GM12878 (cell line): ENCODE data around the gene HCRT. TPM values are rescaled to one million over a fixed set of nuclear protein-coding genes. Genes with fewer than 3 reads are reported as not detected.

Source experiments
- ATAC-seq: fragments of 200-7000 bp; cut with Tn5 transposase; 3 replicates; pipeline ENCODE4 v1.9.1; 2020; ENCODE audit warnings: mild to moderate bottlenecking, moderate library complexity
- BruUV-seq: library from RNA; stranded (reverse); fragments of 400-500 nt; replicated peaks from 2 replicates; lab custom pipeline; 2021; lab: Mats Ljungman, UMichigan
- CTCF ChIA-PET: fragments of 300-600 bp; sonication (Branson Sonifier 250); formaldehyde crosslinking; extraction: SDS; loops from one replicate; lab custom pipeline; 2021; ENCODE audit warnings: inconsistent platforms; lab: Yijun Ruan, JAX
- POLR2A ChIA-PET: fragments of 350-600 bp; formaldehyde crosslinking; extraction: SDS; loops from one replicate; lab custom pipeline; 2021; ENCODE audit warnings: inconsistent platforms; lab: Charles Lee
- RAD21 ChIA-PET: fragments of 300-600 bp; sonication (Branson Sonifier 250); formaldehyde crosslinking; loops from one replicate; lab custom pipeline; 2023; ENCODE audit warnings: antibody characterized with exemption; ENCODE audit not compliant: unreplicated experiment; lab: Charles Lee
- SMC1A ChIA-PET: fragments of 300-600 bp; sonication (Branson Sonifier 250); formaldehyde crosslinking; loops from one replicate; lab custom pipeline; 2023; ENCODE audit not compliant: unreplicated experiment, uncharacterized antibody; lab: Charles Lee
- DNase-seq: peaks from one replicate; pipeline ENCODE4 v3.0.0-alpha.2; 2011; ENCODE audit warnings: low read depth, low spot score
- FAIRE-seq: peaks from 3 replicates; lab custom pipeline; 2011; peaks lifted over from hg19 to GRCh38; lab: Jason Lieb, UNC
- H2AFZ ChIP-seq: 2 replicates; pipeline ENCODE4 v1.6.0; 2011; ENCODE audit warnings: low read depth, low read length, control low read depth; ENCODE audit not compliant: control insufficient read depth
- H3K27ac ChIP-seq: 2 replicates; pipeline ENCODE4 v1.5.1; 2011; ENCODE audit warnings: control low read depth; ENCODE audit not compliant: control insufficient read depth, insufficient read depth
- H3K27me3 ChIP-seq, 2 experiments: replicated peaks in 1 of 2; 2 replicates each; pipeline versions ENCODE4 v1.6.0 to v1.6.1; 2011; ENCODE audit warnings: low read length in 1 of 2; ENCODE audit not compliant: control insufficient read depth in 2 of 2, insufficient read depth in 2 of 2
- H3K36me3 ChIP-seq, 2 experiments: 2 replicates each; pipeline ENCODE4 v1.5.1; 2011; ENCODE audit warnings: low read length in 1 of 2; ENCODE audit not compliant: control insufficient read depth in 2 of 2, insufficient read depth in 2 of 2
- H3K4me1 ChIP-seq: 2 replicates; pipeline ENCODE4 v1.6.1; 2011; ENCODE audit warnings: mild to moderate bottlenecking, low read length, moderate library complexity, mixed read lengths; ENCODE audit not compliant: control insufficient read depth, insufficient read depth
- H3K4me2 ChIP-seq: 2 replicates; pipeline ENCODE4 v1.6.0; 2011; ENCODE audit warnings: control low read depth; ENCODE audit not compliant: control insufficient read depth, insufficient read depth
- H3K4me3 ChIP-seq: fragments of 200-600 bp; sonication (generic); 2 replicates; pipeline ENCODE4 v1.5.1; 2016
- H3K79me2 ChIP-seq: 2 replicates; pipeline ENCODE4 v1.6.0; 2011; ENCODE audit warnings: low read length; ENCODE audit not compliant: control insufficient read depth, insufficient read depth
- H3K9ac ChIP-seq: 2 replicates; pipeline ENCODE4 v1.8.0; 2011; ENCODE audit warnings: low read length, control low read depth, mixed read lengths; ENCODE audit not compliant: control insufficient read depth, insufficient read depth
- H3K9me3 ChIP-seq: replicated peaks from 3 replicates; pipeline ENCODE4 v1.5.1; 2011; ENCODE audit warnings: mild to moderate bottlenecking, low read length; ENCODE audit not compliant: control insufficient read depth, insufficient read depth
- H4K20me1 ChIP-seq: 2 replicates; pipeline ENCODE4 v1.6.0; 2011; ENCODE audit not compliant: control insufficient read depth, insufficient read depth
- CBX3 ChIP-seq: fragments of 200-600 bp; sonication (generic); IDR thresholded peaks from 2 replicates; pipeline ENCODE4 v1.6.1; 2016; ENCODE audit warnings: low read depth, borderline replicate concordance
- SIN3A ChIP-seq: IDR thresholded peaks from 2 replicates; pipeline ENCODE4 v1.6.1; 2012; ENCODE audit warnings: low read depth, low read length, improper control_type of control experiment
- STAT1 ChIP-seq: fragments of 450-650 bp; conservative IDR thresholded peaks from 2 replicates; pipeline ENCODE4 v1.6.1; 2014; ENCODE audit warnings: antibody characterized with exemption, mild to moderate bottlenecking
- ZBED1 ChIP-seq: IDR thresholded peaks from 2 replicates; pipeline ENCODE4 v1.6.1; 2016; ENCODE audit warnings: borderline replicate concordance
- ZNF217 ChIP-seq: fragments of 450-650 bp; IDR thresholded peaks from 2 replicates; pipeline ENCODE4 v1.6.1; 2017; ENCODE audit warnings: antibody characterized with exemption, mild to moderate bottlenecking
- WGBS: methylation state at CpG from one replicate; pipeline ENCODE4 v1.1.6; 2016; ENCODE audit warnings: low lambda C conversion rate; ENCODE audit not compliant: insufficient replicate concordance, insufficient coverage; ENCODE audit errors: missing lambda C conversion rate; 5-methylcytosine and 5-hydroxymethylcytosine counted together
- in situ Hi-C: fragments of 300-500 bp; cut with MboI; formaldehyde crosslinking; loops from 9 replicates; pipeline ENCODE4 v1.14.3; 2018; ENCODE audit warnings: mixed read lengths
- intact Hi-C: fragments of 100-400 bp; cut with micrococcal nuclease; formaldehyde crosslinking; loops from one replicate; pipeline ENCODE4 v1.14.2; 2022; ENCODE audit not compliant: unreplicated experiment
- polyA plus RNA-seq, 11 experiments: library from polyadenylated mRNA; depleted of rRNA in 4 of 11; unstranded in 6 of 11; stranded (reverse) in 5 of 11; fragments of >200 nt; fragmentation: Nextera tagmentation in 4 of 11; fragmentation: Illumina TruSeq in 1 of 11; extraction: Ambion mirVana in 4 of 11; extraction: Trizol in 1 of 11; gene quantifications; 1 replicate in 1 of 11; 2 replicates in 10 of 11; pipeline versions ENCODE4 v1.2.1 to v1.2.3, GENCODE V29; 2011 to 2016; ENCODE audit warnings: inconsistent platforms in 2 of 11, missing spikeins in 2 of 11, low read depth in 1 of 11
- total RNA-seq, 4 experiments: library from RNA; depleted of rRNA in 3 of 4; stranded (reverse); fragments of >200 nt in 3 of 4; fragmentation: Illumina TruSeq in 1 of 4; extraction: Trizol in 1 of 4; gene quantifications; 2 replicates each; pipeline versions ENCODE4 v1.2.1 to v1.2.3, GENCODE V29; 2013 to 2021
- TF ChIP-seq, protein P1 (sequence below): fragments of 450-650 bp; IDR thresholded peaks from 2 replicates; pipeline ENCODE4 v1.6.1; 2017; ENCODE audit warnings: antibody characterized with exemption, mild to moderate bottlenecking, moderate library complexity
- TF ChIP-seq, protein P2 (sequence below): IDR thresholded peaks from 2 replicates; pipeline ENCODE4 v1.6.1; 2011; ENCODE audit warnings: low read depth, low read length, improper control_type of control experiment, borderline replicate concordance
- TF ChIP-seq, protein P3 (sequence below): IDR thresholded peaks from 2 replicates; pipeline ENCODE4 v1.6.1; 2012; ENCODE audit warnings: low read depth, low read length, improper control_type of control experiment

Gene HCRT
- total and polyA plus RNA-seq, 10 of the 15 experiments (the other 5 are each of a cell fraction or from before 2014, with no cell fraction given), result 0.41 TPM; not detected in 9

DNA sequence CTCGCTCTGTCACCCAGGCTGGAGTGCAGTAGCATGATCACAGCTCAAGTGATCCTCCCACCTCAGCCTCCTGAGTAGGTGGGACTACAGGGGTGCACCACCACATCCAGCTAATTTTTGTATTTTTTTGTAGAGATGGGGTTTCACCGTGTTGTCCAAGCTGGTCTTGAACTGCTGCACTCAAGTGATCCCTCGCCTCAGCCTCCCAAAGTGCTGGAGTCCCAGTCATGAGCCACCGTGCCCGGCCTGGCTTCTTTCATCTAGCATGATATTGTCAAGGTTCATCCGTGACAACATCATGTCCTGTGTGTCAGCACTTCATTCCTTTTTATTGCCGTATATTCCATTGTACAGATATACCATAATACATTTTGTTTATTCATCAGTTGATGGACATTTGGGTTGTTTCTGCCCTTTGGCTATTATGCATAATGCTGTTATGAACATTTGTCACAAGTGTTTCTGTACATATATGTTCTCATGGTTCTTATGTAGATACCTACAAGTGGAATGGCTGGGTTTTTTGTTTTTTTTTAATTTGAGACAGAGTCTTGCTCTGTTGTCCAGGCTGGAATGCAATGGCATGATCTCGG is 12.4 kb upstream of the HCRT start:
- FAIRE-seq, result no peak

DNA sequence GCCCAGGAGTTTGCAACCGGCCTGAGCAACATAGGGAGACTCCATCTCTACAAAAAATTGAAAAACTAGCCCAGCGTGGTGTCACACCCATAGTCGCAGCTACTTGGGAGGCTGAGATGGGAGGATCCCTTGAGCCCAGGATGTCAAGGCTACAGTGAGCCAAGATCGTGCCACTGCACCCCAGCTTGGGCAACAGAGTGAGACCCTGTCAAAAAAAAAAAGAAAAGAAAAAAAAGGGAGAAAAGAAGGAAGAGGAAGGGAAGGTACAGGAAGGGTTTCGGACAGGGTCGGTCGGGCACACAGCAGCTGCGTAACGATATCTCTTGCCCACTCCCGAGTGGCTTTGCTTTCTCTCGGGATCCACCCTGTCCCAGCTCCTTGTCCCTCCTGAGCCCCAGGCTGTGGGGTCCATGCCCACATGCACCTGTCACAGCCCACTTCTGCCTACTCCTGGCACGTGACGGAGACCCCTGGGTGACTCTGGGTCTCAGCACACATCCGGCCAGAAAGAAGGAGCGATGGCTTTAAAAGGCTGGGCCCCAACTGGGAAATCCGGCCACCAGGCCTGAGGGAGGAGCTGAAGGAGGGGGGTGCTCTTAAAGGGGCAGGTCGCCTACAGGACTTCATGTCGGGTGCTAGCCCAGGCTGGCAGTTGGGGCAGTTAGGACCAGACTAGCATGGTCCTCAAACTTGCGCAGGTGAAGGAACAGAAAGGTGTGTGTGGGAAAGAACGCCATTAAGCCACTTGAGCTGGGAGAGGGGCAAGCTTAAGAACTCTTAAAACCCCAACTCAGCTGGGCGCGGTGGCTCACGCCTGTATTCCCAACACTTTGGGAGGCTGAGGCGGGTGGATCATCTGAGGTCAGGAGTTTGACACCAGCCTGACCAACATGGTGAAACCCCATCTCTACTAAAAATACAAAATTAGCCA is 9.0 kb upstream of the HCRT start, which contains the start of gene GHDC:
Gene GHDC (minus strand): TSS at position 526 of the 931 bp plus-strand sequence. CDS start 913 bp downstream, outside the sequence.
- Histone ChIP-seq H3K4me1 (0 out of 2 replicates have a peak, but pooled peaks cover 3% of the 10 kb centered on the region), H3K9me3 (no peaks in the 10 kb centered on the region), H3K79me2 (peaks cover 4% of the 10 kb centered on the region), H3K27ac (peak within 1 kb of the TSS; percentile 95), H4K20me1 (no peaks in the 10 kb centered on the region), H3K36me3 (no peaks in the 10 kb centered on the region), H3K4me2 (peak within 1 kb of the TSS; percentile 60), H3K27me3 (no peaks in the 10 kb centered on the region), H2AFZ (peak within 1 kb of the TSS; percentile 99), H3K4me3 (peak within 1 kb of the TSS; percentile 92), H3K9ac (peak within 1 kb of the TSS; percentile 91)
- BruUV-seq, result TSS peak; percentile 74
- peak; percentile 53 for DNase-seq
- ChIA-PET RAD21 (interaction anchor here (0.8 to 2.0 kb wide), 9 partner anchors 10 to 329 kb away, joined by 3 to 16 read pairs (median 4); partner anchors contain the start of genes HCRT, KCNH4 and KLHL11), CTCF (interaction anchor here (0.8 to 3.4 kb wide), 21 partner anchors 10 to 804 kb away, joined by 3 to 23 read pairs (median 4); partner anchors contain the start of genes DHX58, HCRT, KCNH4 and NKIRAS2), SMC1A (interaction anchor here (0.5 to 2.0 kb wide), 10 partner anchors 9 to 229 kb away, joined by 3 to 13 read pairs (median 4); partner anchors contain the start of genes DNAJC7, HCRT and KCNH4), POLR2A (interaction anchor here (0.5 to 1.4 kb wide), 11 partner anchors 11 to 814 kb away, joined by 3 to 6 read pairs (median 4); partner anchors contain the start of genes KCNH4 and NAGLU)
- in situ Hi-C loops, result no loop called here
- 18% methylated on average over 24 of the region's 24 CpGs for WGBS
- intact Hi-C loops, result no loop called here
- peak; percentile 76 for FAIRE-seq
- ATAC-seq, result peak; percentile 99
- TF ChIP-seq CBX3 (no peak), ZNF217 (no peak), SIN3A (peak; percentile 76; the same call in 1 of the 2 replicates)
- TF ChIP-seq, protein P1, sequence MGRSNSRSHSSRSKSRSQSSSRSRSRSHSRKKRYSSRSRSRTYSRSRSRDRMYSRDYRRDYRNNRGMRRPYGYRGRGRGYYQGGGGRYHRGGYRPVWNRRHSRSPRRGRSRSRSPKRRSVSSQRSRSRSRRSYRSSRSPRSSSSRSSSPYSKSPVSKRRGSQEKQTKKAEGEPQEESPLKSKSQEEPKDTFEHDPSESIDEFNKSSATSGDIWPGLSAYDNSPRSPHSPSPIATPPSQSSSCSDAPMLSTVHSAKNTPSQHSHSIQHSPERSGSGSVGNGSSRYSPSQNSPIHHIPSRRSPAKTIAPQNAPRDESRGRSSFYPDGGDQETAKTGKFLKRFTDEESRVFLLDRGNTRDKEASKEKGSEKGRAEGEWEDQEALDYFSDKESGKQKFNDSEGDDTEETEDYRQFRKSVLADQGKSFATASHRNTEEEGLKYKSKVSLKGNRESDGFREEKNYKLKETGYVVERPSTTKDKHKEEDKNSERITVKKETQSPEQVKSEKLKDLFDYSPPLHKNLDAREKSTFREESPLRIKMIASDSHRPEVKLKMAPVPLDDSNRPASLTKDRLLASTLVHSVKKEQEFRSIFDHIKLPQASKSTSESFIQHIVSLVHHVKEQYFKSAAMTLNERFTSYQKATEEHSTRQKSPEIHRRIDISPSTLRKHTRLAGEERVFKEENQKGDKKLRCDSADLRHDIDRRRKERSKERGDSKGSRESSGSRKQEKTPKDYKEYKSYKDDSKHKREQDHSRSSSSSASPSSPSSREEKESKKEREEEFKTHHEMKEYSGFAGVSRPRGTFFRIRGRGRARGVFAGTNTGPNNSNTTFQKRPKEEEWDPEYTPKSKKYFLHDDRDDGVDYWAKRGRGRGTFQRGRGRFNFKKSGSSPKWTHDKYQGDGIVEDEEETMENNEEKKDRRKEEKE, result no peak
- TF ChIP-seq, protein P2, sequence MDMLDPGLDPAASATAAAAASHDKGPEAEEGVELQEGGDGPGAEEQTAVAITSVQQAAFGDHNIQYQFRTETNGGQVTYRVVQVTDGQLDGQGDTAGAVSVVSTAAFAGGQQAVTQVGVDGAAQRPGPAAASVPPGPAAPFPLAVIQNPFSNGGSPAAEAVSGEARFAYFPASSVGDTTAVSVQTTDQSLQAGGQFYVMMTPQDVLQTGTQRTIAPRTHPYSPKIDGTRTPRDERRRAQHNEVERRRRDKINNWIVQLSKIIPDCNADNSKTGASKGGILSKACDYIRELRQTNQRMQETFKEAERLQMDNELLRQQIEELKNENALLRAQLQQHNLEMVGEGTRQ, result peak; percentile 26; the same call in 1 of the 2 replicates
- TF ChIP-seq, protein P3, sequence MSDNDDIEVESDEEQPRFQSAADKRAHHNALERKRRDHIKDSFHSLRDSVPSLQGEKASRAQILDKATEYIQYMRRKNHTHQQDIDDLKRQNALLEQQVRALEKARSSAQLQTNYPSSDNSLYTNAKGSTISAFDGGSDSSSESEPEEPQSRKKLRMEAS, result peak; percentile 79

More for the DNA sequence above, 12.4 kb upstream of the HCRT start:
- POLR2A ChIA-PET, result interaction anchor here (0.6 kb wide), 1 partner anchor 90 kb away, joined by 3 read pairs; no protein-coding TSS in a partner anchor
- no peaks in the 10 kb centered on the region for H3K27me3 ChIP-seq
- H3K27ac ChIP-seq, result no peak overlapping the region
- intact Hi-C loops, result no loop called here
- H2AFZ ChIP-seq, result no peak overlapping the region
- no peak overlapping the region for H3K9ac ChIP-seq
- peaks cover 3% of the 10 kb centered on the region; the same call in 1 of the 2 replicates for H3K4me1 ChIP-seq
- H3K36me3 ChIP-seq, result peaks cover 4 to 8% of the 10 kb centered on the region in 2 experiments; a peak in 3 of 4 replicates
- RAD21 ChIA-PET, result no interaction called here
- no TSS peak for BruUV-seq
- H3K4me3 ChIP-seq, result no peak overlapping the region
- 94% methylated on average over 8 of the region's 8 CpGs for WGBS
- CTCF ChIA-PET, result interaction anchor here (1.1 to 1.4 kb wide), 2 partner anchors 50 kb away, joined by 3 to 4 read pairs; no protein-coding TSS in a partner anchor
- H4K20me1 ChIP-seq, result no peaks in the 10 kb centered on the region
- peaks cover 4% of the 10 kb centered on the region for H3K79me2 ChIP-seq
- in situ Hi-C loops, result no loop called here
- SMC1A ChIA-PET, result no interaction called here
- H3K4me2 ChIP-seq, result no peak overlapping the region
- DNase-seq, result no peak
- TF ChIP-seq ZBED1 (no peak), STAT1 (no peak)
- H3K9me3 ChIP-seq, result no peaks in the 10 kb centered on the region
- ATAC-seq, result no peak
